Fibroblast of lung (primary cell): Measurements from ENCODE around the gene RHBG. TPM values are rescaled to one million over a fixed set of nuclear protein-coding genes. Genes with fewer than 3 reads are reported as not detected.
"Not testable (repeated sequence)": the region's sequence is repeated elsewhere in the genome, so short reads cannot be mapped to it uniquely, and the experiment has no call there.

Experiments used
- DNase-seq, 2 donors: peaks; one replicate each; pipeline versions ENCODE4 v3.0.0 to v3.0.0-alpha.2; 2010; ENCODE audit warnings: low read depth in 2 of 2
- H2AFZ ChIP-seq: 2 replicates; pipeline ENCODE4 v1.5.1; 2012; ENCODE audit warnings: low read length, control low read depth, inconsistent platforms
- H3K27ac ChIP-seq: 2 replicates; pipeline ENCODE4 v1.5.1; 2011; ENCODE audit warnings: low read length, control low read depth; ENCODE audit not compliant: insufficient read depth
- H3K27me3 ChIP-seq: 2 replicates; pipeline ENCODE4 v1.5.1; 2011; ENCODE audit warnings: mild to moderate bottlenecking, low read length; ENCODE audit not compliant: control insufficient read depth, insufficient read depth
- H3K36me3 ChIP-seq: 2 replicates; pipeline ENCODE4 v1.5.1; 2011; ENCODE audit warnings: low read length; ENCODE audit not compliant: control insufficient read depth, insufficient read depth
- H3K4me1 ChIP-seq: 2 replicates; pipeline ENCODE4 v1.5.1; 2011; ENCODE audit warnings: low read length; ENCODE audit not compliant: control insufficient read depth, insufficient read depth; ENCODE audit errors: extremely low read depth
- H3K4me2 ChIP-seq: 2 replicates; pipeline ENCODE4 v1.5.1; 2011; ENCODE audit warnings: low read length, control low read depth; ENCODE audit not compliant: insufficient read depth; ENCODE audit errors: extremely low read depth
- H3K4me3 ChIP-seq, 4 experiments: fragments of 200-600 bp in 1 of 4; sonication (generic) in 1 of 4; replicated peaks in 1 of 4; 2 replicates each; pipeline ENCODE4 v1.5.1; 2011 to 2016; ENCODE audit warnings: low read length in 4 of 4, low read depth in 3 of 4, mild to moderate bottlenecking in 3 of 4, control low read depth in 2 of 4, inconsistent platforms in 1 of 4, mixed read lengths in 1 of 4; ENCODE audit not compliant: insufficient read depth in 1 of 4; ENCODE audit errors: control extremely low read depth in 1 of 4
- H3K79me2 ChIP-seq: 2 replicates; pipeline ENCODE4 v1.5.1; 2012; ENCODE audit warnings: mild to moderate bottlenecking, low read length, inconsistent platforms; ENCODE audit not compliant: control insufficient read depth, insufficient read depth
- H3K9ac ChIP-seq: 2 replicates; pipeline ENCODE4 v1.5.1; 2011; ENCODE audit warnings: mild to moderate bottlenecking, low read length, control low read depth; ENCODE audit not compliant: insufficient read depth
- H3K9me3 ChIP-seq: 2 replicates; pipeline ENCODE4 v1.5.1; 2012; ENCODE audit warnings: low read depth, low read length; ENCODE audit not compliant: control insufficient read depth, insufficient read depth
- H4K20me1 ChIP-seq: 2 replicates; pipeline ENCODE4 v1.5.1; 2011; ENCODE audit warnings: low read length; ENCODE audit not compliant: control insufficient read depth, insufficient read depth; ENCODE audit errors: extremely low read depth
- CTCF ChIP-seq, 2 donors: IDR thresholded peaks in 1 of 2; conservative IDR thresholded peaks in 1 of 2; 1 replicate in 1 of 2; 2 replicates in 1 of 2; pipeline ENCODE4 v1.5.1; 2011 to 2012; ENCODE audit warnings: low read length in 2 of 2, control low read depth in 1 of 2, inconsistent platforms in 1 of 2, low read depth in 1 of 2, mild to moderate bottlenecking in 1 of 2
- EZH2 ChIP-seq: IDR thresholded peaks from 2 replicates; pipeline ENCODE4 v1.5.1; 2012; ENCODE audit warnings: low read length, control low read depth, mild to moderate bottlenecking; ENCODE audit errors: missing control alignments
- polyA plus RNA-seq, 2 donors: library from polyadenylated mRNA; depleted of rRNA in 1 of 2; stranded (reverse) in 1 of 2; unstranded in 1 of 2; fragments of >200 nt; gene quantifications; 2 replicates each; pipeline ENCODE4 v1.2.1, GENCODE V29; 2011 to 2012; ENCODE audit warnings: missing spikeins in 1 of 2
- total RNA-seq: library from RNA; depleted of rRNA; stranded (reverse); fragments of >200 nt; gene quantifications from 2 replicates; pipeline ENCODE4 v1.2.1, GENCODE V29; 2014

Gene RHBG
- total and polyA plus RNA-seq, 2 donors (not counting 1 experiment from before 2014, with no cell fraction given): not detected

- Histone ChIP-seq H3K79me2 (no peaks in the 10 kb centered on the region), H3K4me3 (no peak overlapping the region), H2AFZ (no peak overlapping the region), H3K9ac (no peak overlapping the region), H3K4me2 (no peak overlapping the region), H3K9me3 (no peaks in the 10 kb centered on the region), H4K20me1 (no peaks in the 10 kb centered on the region), H3K27me3 (peaks cover 43% of the 10 kb centered on the region), H3K27ac (no peak overlapping the region), H3K36me3 (no peaks in the 10 kb centered on the region), H3K4me1 (no peaks in the 10 kb centered on the region)
- DNase-seq: no peak
- no peak for TF ChIP-seq EZH2
- no peak for TF ChIP-seq CTCF (conservative IDR thresholded peaks at IDR 0.05 in 1 of 2, IDR thresholded peaks at IDR 0.05 in 1 of 2; ENCODE audit: low read depth in 1 of 2, low read length in 2 of 2)
Observed at GRCh38 chr1:156367383-156368156, 1.4 kb upstream of the RHBG start.

GRCh38 chr1:156368157-156368658 is 803 bp upstream of the RHBG start:
- Histone ChIP-seq H4K20me1 (no peaks in the 10 kb centered on the region), H2AFZ (no peak overlapping the region), H3K79me2 (no peaks in the 10 kb centered on the region), H3K27me3 (peaks cover 47% of the 10 kb centered on the region), H3K27ac (no peak overlapping the region), H3K9ac (no peak overlapping the region), H3K4me1 (no peaks in the 10 kb centered on the region), H3K36me3 (no peaks in the 10 kb centered on the region), H3K4me2 (no peak overlapping the region), H3K9me3 (no peaks in the 10 kb centered on the region), H3K4me3 (no peak overlapping the region)
- TF ChIP-seq CTCF (conservative IDR thresholded peaks at IDR 0.05 in 1 of 2, IDR thresholded peaks at IDR 0.05 in 1 of 2; ENCODE audit: low read depth in 1 of 2, low read length in 2 of 2): no peak
- no peak for TF ChIP-seq EZH2
- DNase-seq: no peak

- H3K4me3 ChIP-seq, H3K36me3 ChIP-seq, H3K4me1 ChIP-seq, H3K9ac ChIP-seq, H3K79me2 ChIP-seq, H3K27ac ChIP-seq, H3K9me3 ChIP-seq, H2AFZ ChIP-seq, DNase-seq, H4K20me1 ChIP-seq: not testable (repeated sequence)
- H3K4me2 ChIP-seq: peak overlapping the region; percentile 77
- peaks cover 37% of the 10 kb centered on the region for H3K27me3 ChIP-seq
Observed at GRCh38 chr1:156369685-156370286, 775 bp downstream of the RHBG start.
